H1 (cell line): ENCODE data around the gene VPREB1.

Source experiments
- CREB1 ChIP-seq: IDR thresholded peaks from 2 replicates; pipeline ENCODE4 v1.6.1; 2012; ENCODE audit warnings: inconsistent platforms
- CTCF ChIP-seq, 3 experiments: IDR thresholded peaks; 1 replicate in 2 of 3; 2 replicates in 1 of 3; pipeline versions ENCODE4 v1.5.1 to v1.6.1; 2011; ENCODE audit warnings: low read length in 3 of 3, mild to moderate bottlenecking in 3 of 3, inconsistent platforms in 2 of 3, low read depth in 1 of 3, moderate library complexity in 1 of 3; ENCODE audit not compliant: insufficient read depth in 1 of 3; ENCODE audit errors: control extremely low read depth in 1 of 3
- EZH2 ChIP-seq: fragments of 200-600 bp; sonication (generic); IDR thresholded peaks from 2 replicates; pipeline ENCODE4 v1.7.1; 2012; ENCODE audit warnings: low read depth, mild to moderate bottlenecking, moderate library complexity, low read length, inconsistent platforms; ENCODE audit not compliant: severe bottlenecking
- NRF1 ChIP-seq: IDR thresholded peaks from 2 replicates; pipeline ENCODE4 v1.6.1; 2011; ENCODE audit warnings: mild to moderate bottlenecking, low read depth, low read length, improper control_type of control experiment
- POLR2A ChIP-seq, 2 experiments: IDR thresholded peaks; 1 replicate in 1 of 2; 2 replicates in 1 of 2; pipeline ENCODE4 v1.6.1; 2011; ENCODE audit warnings: low read depth in 2 of 2, low read length in 2 of 2, mild to moderate bottlenecking in 2 of 2; ENCODE audit errors: control extremely low read depth in 1 of 2
- POLR2AphosphoS5 ChIP-seq: IDR thresholded peaks from 2 replicates; pipeline ENCODE4 v1.6.1; 2011; ENCODE audit warnings: low read depth, low read length
- SP1 ChIP-seq: IDR thresholded peaks from 2 replicates; pipeline ENCODE4 v1.6.1; 2011; ENCODE audit warnings: low read depth, low read length
- SRF ChIP-seq: IDR thresholded peaks from 2 replicates; pipeline ENCODE4 v1.6.1; 2011; ENCODE audit warnings: mild to moderate bottlenecking, low read depth, low read length, moderate library complexity

DNA sequence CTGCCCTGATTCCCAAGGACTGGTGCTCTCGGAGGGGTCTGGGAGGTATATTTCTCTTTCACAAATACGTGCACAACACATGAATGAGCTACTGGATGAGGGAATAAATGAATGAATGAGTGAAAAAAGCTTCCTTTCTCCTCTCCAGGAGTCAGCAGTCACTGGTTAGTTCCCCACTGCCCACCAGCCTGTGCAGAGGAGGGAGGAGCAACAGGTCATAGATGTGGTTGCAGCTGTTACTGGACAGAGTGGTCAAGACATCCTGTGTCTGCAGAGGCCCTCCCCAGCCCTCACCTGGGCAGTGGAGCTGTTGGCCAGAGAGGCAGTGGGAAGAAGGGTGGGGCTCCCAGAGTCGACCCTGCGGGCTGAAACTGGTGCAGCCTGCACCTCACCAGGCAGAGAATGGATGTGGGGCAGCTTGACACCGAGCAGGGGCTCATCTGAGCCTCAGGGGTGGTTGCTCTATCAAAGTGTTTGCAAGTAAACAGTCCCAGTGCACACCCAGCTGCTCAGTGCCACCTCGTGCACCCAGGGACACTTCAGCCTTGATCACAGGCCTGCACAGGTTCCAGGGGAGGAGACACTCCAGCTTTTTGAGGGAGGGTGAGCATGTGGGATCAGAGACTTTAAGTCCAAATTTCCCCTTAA lies 1.4 kb upstream of the VPREB1 start:
- TF ChIP-seq POLR2AphosphoS5, result no peak
- no peak for TF ChIP-seq SP1
- TF ChIP-seq EZH2, result no peak
- no peak for TF ChIP-seq NRF1
- no peak for TF ChIP-seq CTCF (IDR thresholded peaks at IDR 0.05; ENCODE audit: control extremely low read depth in 1 of 3, insufficient read depth in 1 of 3, low read depth in 1 of 3, low read length in 3 of 3)
- no peak for TF ChIP-seq POLR2A (IDR thresholded peaks at IDR 0.05; ENCODE audit: control extremely low read depth in 1 of 2, low read depth in 2 of 2, low read length in 2 of 2)
- no peak for TF ChIP-seq SRF
- TF ChIP-seq CREB1, result no peak
